SK-N-SH treated with all-trans-retinoic acid at 6 μM for 48 hours (cell line): ENCODE measurements around the gene MAPKAPK5.
A peak's percentile ranks its signal among the peaks of the same experiment; 100 is the strongest.

Experiments used
- ATAC-seq: fragments of 200-7000 bp; cut with Tn5 transposase; 3 replicates; pipeline ENCODE4 v1.9.1; 2020; ENCODE audit warnings: mild to moderate bottlenecking, moderate library complexity
- ARNTL ChIP-seq: fragments of 450-650 bp; formaldehyde crosslinking; IDR thresholded peaks from 2 replicates; pipeline ENCODE4 v1.5.0; 2020; ENCODE audit warnings: low read depth, mild to moderate bottlenecking, moderate library complexity, borderline replicate concordance
- BACH2 ChIP-seq: fragments of 250-450 bp; sonication (Bioruptor Pico); IDR thresholded peaks from 2 replicates; pipeline ENCODE4 v1.9.0; 2021; ENCODE audit warnings: mild to moderate bottlenecking, borderline replicate concordance
- CSDC2 ChIP-seq: fragments of 250-450 bp; sonication (Bioruptor Pico); IDR thresholded peaks from 2 replicates; pipeline ENCODE4 v1.5.0; 2020; ENCODE audit warnings: mild to moderate bottlenecking, moderate library complexity
- CSRNP3 ChIP-seq: fragments of 250-450 bp; sonication (Bioruptor Pico); IDR thresholded peaks from 2 replicates; pipeline ENCODE4 v1.5.1; 2021; ENCODE audit warnings: mild to moderate bottlenecking, moderate library complexity
- ESRRG ChIP-seq: fragments of 250-450 bp; sonication (Bioruptor Pico); IDR thresholded peaks from 2 replicates; pipeline ENCODE4 v1.6.1; 2021; ENCODE audit warnings: mild to moderate bottlenecking
- ISL1 ChIP-seq: fragments of 250-450 bp; sonication (Bioruptor Pico); IDR thresholded peaks from 2 replicates; pipeline ENCODE4 v2.1.2; 2022; ENCODE audit warnings: mild to moderate bottlenecking, moderate library complexity
- OSR1 ChIP-seq: fragments of 250-450 bp; sonication (Bioruptor Pico); IDR thresholded peaks from 2 replicates; pipeline ENCODE4 v1.8.0; 2022; ENCODE audit warnings: moderate library complexity, mild to moderate bottlenecking, inconsistent platforms
- PATZ1 ChIP-seq: fragments of 250-450 bp; sonication (Bioruptor Pico); IDR thresholded peaks from 2 replicates; pipeline ENCODE4 v1.8.0; 2020; ENCODE audit warnings: mild to moderate bottlenecking, moderate library complexity, borderline replicate concordance
- POU6F1 ChIP-seq: fragments of 250-450 bp; sonication (Bioruptor Pico); IDR thresholded peaks from 2 replicates; pipeline ENCODE4 v1.8.0; 2021; ENCODE audit warnings: low read depth, mild to moderate bottlenecking, moderate library complexity, borderline replicate concordance
- PPARA ChIP-seq: fragments of 250-450 bp; sonication (Bioruptor Pico); IDR thresholded peaks from 2 replicates; pipeline ENCODE4 v1.5.0; 2020; ENCODE audit warnings: mild to moderate bottlenecking, borderline replicate concordance
- RARB ChIP-seq: fragments of 250-450 bp; sonication (Bioruptor Pico); IDR thresholded peaks from 2 replicates; pipeline ENCODE4 v1.8.0; 2021; ENCODE audit warnings: mild to moderate bottlenecking, moderate library complexity
- TCF4 ChIP-seq: fragments of 250-450 bp; sonication (Bioruptor Pico); IDR thresholded peaks from 2 replicates; pipeline ENCODE4 v1.8.0; 2021; ENCODE audit warnings: mild to moderate bottlenecking, moderate library complexity, borderline replicate concordance
- TSHZ2 ChIP-seq: fragments of 250-450 bp; sonication (Bioruptor Pico); IDR thresholded peaks from 2 replicates; pipeline ENCODE4 v1.5.0; 2020; ENCODE audit warnings: mild to moderate bottlenecking, moderate library complexity
- ZC3H10 ChIP-seq: fragments of 250-450 bp; sonication (Bioruptor Pico); IDR thresholded peaks from 2 replicates; pipeline ENCODE4 v1.5.1; 2021; ENCODE audit warnings: mild to moderate bottlenecking, moderate library complexity
- ZFP3 ChIP-seq: fragments of 250-450 bp; sonication (Bioruptor Pico); IDR thresholded peaks from 2 replicates; pipeline ENCODE4 v1.5.0; 2020; ENCODE audit warnings: mild to moderate bottlenecking, moderate library complexity
- ZFP30 ChIP-seq: fragments of 450-650 bp; formaldehyde crosslinking; IDR thresholded peaks from 2 replicates; pipeline ENCODE4 v1.5.0; 2022; ENCODE audit warnings: mild to moderate bottlenecking, moderate library complexity
- ZNF565 ChIP-seq: fragments of 450-650 bp; formaldehyde crosslinking; conservative IDR thresholded peaks from 2 replicates; pipeline ENCODE4 v1.5.0; 2020; ENCODE audit warnings: low read depth, mild to moderate bottlenecking, moderate library complexity
- ZNF70 ChIP-seq: fragments of 450-650 bp; formaldehyde crosslinking; IDR thresholded peaks from 2 replicates; pipeline ENCODE4 v1.5.0; 2020; ENCODE audit warnings: mild to moderate bottlenecking, moderate library complexity
- ZNF8 ChIP-seq: fragments of 450-650 bp; formaldehyde crosslinking; IDR thresholded peaks from 2 replicates; pipeline ENCODE4 v1.5.0; 2020; ENCODE audit warnings: mild to moderate bottlenecking, moderate library complexity

Gene MAPKAPK5

GRCh38 chr12:111838353-111838752 is 3.7 kb upstream of the MAPKAPK5 start (continued):
- TF ChIP-seq ISL1 (CRISPR knock-in tag) (no peak), ESRRG (CRISPR knock-in tag) (no peak), OSR1 (CRISPR knock-in tag) (no peak), ZFP3 (no peak), CSDC2 (CRISPR knock-in tag) (no peak)
- TF ChIP-seq, all 23 proteins: peak for 0

- no peak for ATAC-seq
- no peak for TF ChIP-seq ARNTL (CRISPR knock-in tag)
- no peak for TF ChIP-seq PATZ1 (CRISPR knock-in tag)
- TF ChIP-seq PPARA (CRISPR knock-in tag) = no peak
- no peak for TF ChIP-seq TSHZ2 (CRISPR knock-in tag)
- TF ChIP-seq CSDC2 (CRISPR knock-in tag) = no peak
- no peak for TF ChIP-seq ISL1 (CRISPR knock-in tag)
- TF ChIP-seq RARB = no peak
- TF ChIP-seq BACH2 (CRISPR knock-in tag) = no peak
- TF ChIP-seq ZFP30 (CRISPR knock-in tag) = no peak
- no peak for TF ChIP-seq ESRRG (CRISPR knock-in tag)
- TF ChIP-seq POU6F1 (CRISPR knock-in tag) = no peak
- no peak for TF ChIP-seq ZNF70 (CRISPR knock-in tag)
- no peak for TF ChIP-seq ZFP3
- no peak for TF ChIP-seq ZC3H10 (CRISPR knock-in tag)
- TF ChIP-seq OSR1 (CRISPR knock-in tag) = no peak
- TF ChIP-seq ZNF8 (CRISPR knock-in tag) = no peak
- no peak for TF ChIP-seq TCF4 (CRISPR knock-in tag)
- TF ChIP-seq CSRNP3 (CRISPR knock-in tag) = no peak
- no peak for TF ChIP-seq ZNF565 (CRISPR knock-in tag)
These were observed 1.2 kb upstream of the MAPKAPK5 start for GRCh38 chr12:111840807-111841206.

GRCh38 chr12:111841236-111841749 is 735 bp upstream of the MAPKAPK5 start:
- no peak for TF ChIP-seq CSRNP3 (CRISPR knock-in tag)
- TF ChIP-seq ZC3H10 (CRISPR knock-in tag) = no peak
- no peak for TF ChIP-seq ESRRG (CRISPR knock-in tag)
- no peak for TF ChIP-seq ARNTL (CRISPR knock-in tag)
- no peak for TF ChIP-seq ZFP30 (CRISPR knock-in tag)
- TF ChIP-seq PATZ1 (CRISPR knock-in tag) = no peak
- TF ChIP-seq ISL1 (CRISPR knock-in tag) = no peak
- no peak for TF ChIP-seq CSDC2 (CRISPR knock-in tag)
- TF ChIP-seq TSHZ2 (CRISPR knock-in tag) = no peak
- peak; percentile 4; the same call in 2 of the 3 replicates for ATAC-seq
